Measurements from ENCODE around the gene FYCO1. TPM values are rescaled to one million over a fixed set of nuclear protein-coding genes. Genes with fewer than 3 reads are reported as not detected.
A peak's percentile ranks its signal among the peaks of the same experiment; 100 is the strongest.

FYCO1 gene
- total and polyA plus RNA-seq, 4 experiments from 2014 or later = 0.73 to 43.3 (median 26.6) TPM

DNA sequence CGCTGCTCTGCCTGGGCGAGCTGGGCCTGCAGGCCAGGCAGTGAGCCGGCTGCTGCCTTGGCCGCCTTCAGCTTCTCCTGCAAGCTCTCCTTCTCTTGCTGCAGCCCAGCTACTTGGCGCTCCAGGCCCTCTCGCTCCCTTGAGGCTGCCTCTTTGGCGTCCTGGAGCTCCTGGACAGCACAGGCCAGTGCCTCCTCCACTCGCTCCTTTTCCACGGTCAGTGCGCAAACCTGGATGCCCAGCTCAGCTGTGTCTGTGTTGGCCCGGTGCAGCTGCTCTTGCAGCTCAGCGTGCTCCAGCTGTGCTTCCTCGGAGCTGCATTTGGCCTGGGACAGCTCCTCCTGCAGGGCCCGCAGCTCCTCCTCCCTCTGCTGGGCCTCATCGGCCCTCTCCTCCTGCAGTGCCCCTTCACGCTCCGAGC lies 29.2 kb downstream of the FYCO1 start:
- no peak overlapping the region for H3K4me3 ChIP-seq (ENCODE audit: low read length in 2 of 2)
- Mint-ChIP-seq H3K4me3 (peak overlapping the region in 3 of 8 donors; percentile 26 to 47 (median 27)), H3K27ac (peak overlapping the region in 2 of 7 donors; percentile 69 to 88), H3K9me3 (no peaks in the 10 kb centered on the region), H3K27me3 (no peaks in the 10 kb centered on the region), H3K36me3 (peaks cover 79 to 80% of the 10 kb centered on the region in 2 donors), H3K4me1 (peaks cover 35 to 90% (median 68%) of the 10 kb centered on the region in 4 donors)
- ChIA-PET POLR2A (ENCODE audit: partially characterized antibody) (interaction anchor here (1.2 to 9.1 kb wide), 13 partner anchors 9 to 111 kb away, joined by 3 to 108 read pairs (median 8); partner anchors contain the start of genes CXCR6 and FYCO1), CTCF (ENCODE audit: partially characterized antibody) (interaction anchor here (0.6 to 14.1 kb wide), 10 partner anchors 8 to 663 kb away, joined by 3 to 153 read pairs (median 21); partner anchors contain the start of gene CXCR6)
- H3K36me3 ChIP-seq (ENCODE audit: insufficient read depth, low read length) = peaks cover 60% of the 10 kb centered on the region
- DNase-seq = no peak
- H3K27me3 ChIP-seq (ENCODE audit: insufficient read depth, low read length) = no peaks in the 10 kb centered on the region
- no peak overlapping the region for H3K27ac ChIP-seq (ENCODE audit: low read depth, low read length)
- intact Hi-C loops (cut with micrococcal nuclease) = no loop called here
- no peaks in the 10 kb centered on the region for H3K9me3 ChIP-seq (ENCODE audit: control insufficient read depth in 1 of 2, low read length in 2 of 2)
- peaks cover 74% of the 10 kb centered on the region for H3K4me1 ChIP-seq (ENCODE audit: insufficient read depth, low read length)

DNA sequence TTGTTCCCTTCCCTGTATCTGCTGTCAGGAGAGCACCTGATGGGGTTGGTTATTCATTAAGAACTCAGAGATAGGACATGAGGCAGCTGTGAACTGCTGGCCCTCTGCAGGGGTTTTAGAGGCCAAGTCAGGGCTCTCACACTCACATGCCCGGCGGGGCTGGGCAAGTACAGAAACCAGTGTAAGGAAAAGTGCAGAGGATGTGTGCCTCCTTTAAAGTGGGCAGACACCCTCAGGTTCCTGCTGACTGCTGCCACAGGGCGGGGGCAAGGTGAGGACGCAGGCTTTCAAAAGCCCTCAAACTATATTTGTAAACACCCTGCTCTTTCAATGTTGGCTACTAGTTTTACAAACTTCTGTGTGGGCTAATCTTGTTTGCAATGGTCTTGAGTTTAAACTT lies 30.0 kb downstream of the FYCO1 start:
- no peak overlapping the region for H3K27ac ChIP-seq (ENCODE audit: low read depth, low read length)
- Mint-ChIP-seq H3K36me3 (peaks cover 79 to 82% of the 10 kb centered on the region in 2 donors), H3K9me3 (no peaks in the 10 kb centered on the region), H3K4me3 (peak overlapping the region; percentile 60 to 78 (median 70)), H3K27me3 (no peaks in the 10 kb centered on the region), H3K27ac (peak overlapping the region; percentile 68 to 91 (median 84)), H3K4me1 (peaks cover 35 to 90% (median 68%) of the 10 kb centered on the region in 4 donors)
- H3K4me1 ChIP-seq (ENCODE audit: insufficient read depth, low read length) = peaks cover 71% of the 10 kb centered on the region
- H3K9me3 ChIP-seq (ENCODE audit: control insufficient read depth in 1 of 2, low read length in 2 of 2) = no peaks in the 10 kb centered on the region
- H3K27me3 ChIP-seq (ENCODE audit: insufficient read depth, low read length) = no peaks in the 10 kb centered on the region
- POLR2A ChIA-PET (ENCODE audit: partially characterized antibody) = interaction anchor here (0.7 to 9.1 kb wide), 13 partner anchors 9 to 112 kb away, joined by 3 to 108 read pairs (median 8); partner anchors contain the start of genes CXCR6 and FYCO1
- intact Hi-C loops (cut with micrococcal nuclease) = loop anchor here (1.0 kb wide), 3 partner anchors 11 to 114 kb away; partner anchors contain the start of gene CXCR6
- DNase-seq = peak; percentile 36 to 55 (median 43)
- peak overlapping the region in 1 of 2 donors; percentile 11 for H3K4me3 ChIP-seq (ENCODE audit: low read length in 2 of 2)
- CTCF ChIA-PET (ENCODE audit: partially characterized antibody) = interaction anchor here (0.9 to 14.1 kb wide), 11 partner anchors 11 to 404 kb away, joined by 3 to 153 read pairs (median 11); partner anchors contain the start of gene CXCR6
- H3K36me3 ChIP-seq (ENCODE audit: insufficient read depth, low read length) = peaks cover 64% of the 10 kb centered on the region

DNA sequence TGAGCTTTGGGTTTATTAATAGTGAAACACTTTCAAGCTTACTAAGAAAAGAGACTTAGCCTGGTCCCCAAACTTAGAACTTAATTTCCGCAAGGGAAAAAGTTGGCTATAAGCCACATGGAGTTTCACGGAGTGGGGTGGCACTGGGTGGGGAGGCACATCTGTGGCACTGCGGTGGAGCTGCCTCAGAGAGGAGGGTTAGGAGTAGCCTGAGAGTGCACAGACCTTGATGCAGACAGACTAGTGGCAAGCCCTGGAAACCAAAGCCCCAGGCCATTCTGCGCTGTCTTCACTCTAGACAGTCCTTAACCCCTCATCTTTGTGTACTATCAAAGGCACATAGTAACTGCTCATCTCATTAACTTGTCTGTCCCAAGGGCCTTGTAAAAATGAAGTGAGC lies 30.4 kb downstream of the FYCO1 start:
- POLR2A ChIA-PET (ENCODE audit: partially characterized antibody) = interaction anchor here (0.7 to 9.1 kb wide), 12 partner anchors 9 to 112 kb away, joined by 3 to 108 read pairs (median 10); partner anchors contain the start of genes CXCR6 and FYCO1
- intact Hi-C loops (cut with micrococcal nuclease) = loop anchor here (1.0 kb wide), 3 partner anchors 11 to 114 kb away; partner anchors contain the start of gene CXCR6
- peaks cover 79 to 83% of the 10 kb centered on the region in 2 donors for H3K36me3 Mint-ChIP-seq
- peak overlapping the region; percentile 68 to 91 (median 84) for H3K27ac Mint-ChIP-seq
- DNase-seq = no peak
- CTCF ChIA-PET (ENCODE audit: partially characterized antibody) = interaction anchor here (0.9 to 14.1 kb wide), 12 partner anchors 9 to 405 kb away, joined by 3 to 153 read pairs (median 8); partner anchors contain the start of gene CXCR6
- no peaks in the 10 kb centered on the region for H3K27me3 Mint-ChIP-seq
- Histone ChIP-seq H3K9me3 (ENCODE audit: control insufficient read depth in 1 of 2, low read length in 2 of 2) (no peaks in the 10 kb centered on the region), H3K27me3 (ENCODE audit: insufficient read depth, low read length) (no peaks in the 10 kb centered on the region), H3K36me3 (ENCODE audit: insufficient read depth, low read length) (peaks cover 66% of the 10 kb centered on the region), H3K27ac (ENCODE audit: low read depth, low read length) (peak overlapping the region; percentile 26), H3K4me1 (ENCODE audit: insufficient read depth, low read length) (peaks cover 71% of the 10 kb centered on the region), H3K4me3 (ENCODE audit: low read length in 2 of 2) (peak overlapping the region in 1 of 2 donors; percentile 11)
- H3K4me1 Mint-ChIP-seq = peaks cover 35 to 87% (median 65%) of the 10 kb centered on the region in 4 donors
- peak overlapping the region in 7 of 8 donors; percentile 60 to 78 (median 70) for H3K4me3 Mint-ChIP-seq
- H3K9me3 Mint-ChIP-seq = no peaks in the 10 kb centered on the region

DNA sequence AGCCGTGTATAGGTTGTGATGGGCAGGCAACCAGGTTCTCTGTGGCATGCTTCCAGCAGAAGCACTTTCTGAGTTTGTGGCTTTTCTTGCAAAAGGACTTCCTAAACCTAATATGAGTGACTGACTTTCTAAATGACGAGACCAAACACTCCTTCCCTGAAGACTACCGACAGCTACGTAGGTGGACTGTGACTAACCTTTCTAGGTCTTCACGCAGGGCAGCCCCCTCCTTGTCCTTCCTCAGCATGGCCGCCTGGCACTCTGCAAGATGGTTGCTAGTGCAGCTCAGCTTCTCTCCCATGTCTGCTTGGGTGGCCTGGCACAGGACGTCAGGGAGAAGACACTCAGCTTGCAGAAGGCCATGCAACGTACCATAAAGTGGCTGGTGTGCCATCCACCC lies 31.5 kb downstream of the FYCO1 start:
- ChIA-PET POLR2A (ENCODE audit: partially characterized antibody) (interaction anchor here (4.2 to 9.1 kb wide), 6 partner anchors 11 to 113 kb away, joined by 16 to 108 read pairs (median 70); partner anchors contain the start of genes CXCR6 and FYCO1), CTCF (ENCODE audit: partially characterized antibody) (interaction anchor here (0.8 to 14.1 kb wide), 8 partner anchors 12 to 121 kb away, joined by 3 to 153 read pairs (median 34); partner anchors contain the start of gene CXCR6)
- Histone ChIP-seq H3K27ac (ENCODE audit: low read depth, low read length) (peak overlapping the region; percentile 26), H3K27me3 (ENCODE audit: insufficient read depth, low read length) (no peaks in the 10 kb centered on the region), H3K4me3 (ENCODE audit: low read length in 2 of 2) (no peak overlapping the region), H3K4me1 (ENCODE audit: insufficient read depth, low read length) (peaks cover 64% of the 10 kb centered on the region), H3K36me3 (ENCODE audit: insufficient read depth, low read length) (peaks cover 66% of the 10 kb centered on the region), H3K9me3 (ENCODE audit: control insufficient read depth in 1 of 2, low read length in 2 of 2) (no peaks in the 10 kb centered on the region)
- Mint-ChIP-seq H3K4me1 (peaks cover 35 to 81% (median 61%) of the 10 kb centered on the region in 4 donors), H3K36me3 (peaks cover 78 to 86% of the 10 kb centered on the region in 2 donors), H3K27me3 (no peaks in the 10 kb centered on the region), H3K9me3 (no peaks in the 10 kb centered on the region), H3K27ac (peak overlapping the region; percentile 41 to 88 (median 75)), H3K4me3 (peak overlapping the region in 6 of 8 donors; percentile 11 to 73 (median 38))
- peak in 1 of 5 donors; percentile 60 for DNase-seq
- intact Hi-C loops (cut with micrococcal nuclease) = no loop called here

DNA sequence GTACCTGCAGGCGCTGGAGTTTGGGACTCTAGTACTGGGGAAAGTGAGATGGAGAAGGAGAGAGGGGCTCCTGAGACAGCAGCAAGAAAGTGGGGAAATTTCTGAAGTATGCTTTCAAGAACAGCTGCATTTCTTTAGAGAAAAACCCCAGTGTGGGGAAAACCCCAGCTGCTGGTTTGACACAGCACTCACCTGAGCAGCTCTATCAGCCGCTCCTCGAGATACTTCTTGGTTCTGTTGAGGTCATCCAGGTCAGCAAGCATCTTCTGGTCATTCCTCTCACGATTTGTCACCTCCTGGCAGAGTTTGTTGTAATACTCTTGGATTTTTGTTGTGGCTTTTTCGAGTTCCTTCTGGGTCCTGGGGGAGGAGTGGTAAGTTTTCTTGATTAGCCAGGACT lies 33.6 kb downstream of the FYCO1 start:
- no peaks in the 10 kb centered on the region for H3K27me3 Mint-ChIP-seq
- Histone ChIP-seq H3K4me3 (ENCODE audit: low read length in 2 of 2) (no peak overlapping the region), H3K27ac (ENCODE audit: low read depth, low read length) (no peak overlapping the region), H3K27me3 (ENCODE audit: insufficient read depth, low read length) (no peaks in the 10 kb centered on the region), H3K36me3 (ENCODE audit: insufficient read depth, low read length) (peaks cover 66% of the 10 kb centered on the region), H3K4me1 (ENCODE audit: insufficient read depth, low read length) (peaks cover 62% of the 10 kb centered on the region), H3K9me3 (ENCODE audit: control insufficient read depth in 1 of 2, low read length in 2 of 2) (no peaks in the 10 kb centered on the region)
- POLR2A ChIA-PET (ENCODE audit: partially characterized antibody) = interaction anchor here (0.8 to 9.1 kb wide), 10 partner anchors 11 to 106 kb away, joined by 3 to 108 read pairs (median 4); partner anchors contain the start of genes CXCR6 and FYCO1
- no peaks in the 10 kb centered on the region for H3K9me3 Mint-ChIP-seq
- intact Hi-C loops (cut with micrococcal nuclease) = no loop called here
- H3K4me1 Mint-ChIP-seq = peaks cover 37 to 72% (median 62%) of the 10 kb centered on the region in 4 donors
- DNase-seq = peak in 2 of 5 donors; percentile 14 to 69
- H3K36me3 Mint-ChIP-seq = peaks cover 76 to 87% of the 10 kb centered on the region in 2 donors
- peak overlapping the region; percentile 55 to 88 (median 76) for H3K27ac Mint-ChIP-seq
- peak overlapping the region in 4 of 8 donors; percentile 31 to 62 (median 44) for H3K4me3 Mint-ChIP-seq
- CTCF ChIA-PET (ENCODE audit: partially characterized antibody) = interaction anchor here (2.5 to 14.1 kb wide), 3 partner anchors 11 to 116 kb away, joined by 12 to 153 read pairs (median 153); partner anchors contain the start of gene CXCR6

DNA sequence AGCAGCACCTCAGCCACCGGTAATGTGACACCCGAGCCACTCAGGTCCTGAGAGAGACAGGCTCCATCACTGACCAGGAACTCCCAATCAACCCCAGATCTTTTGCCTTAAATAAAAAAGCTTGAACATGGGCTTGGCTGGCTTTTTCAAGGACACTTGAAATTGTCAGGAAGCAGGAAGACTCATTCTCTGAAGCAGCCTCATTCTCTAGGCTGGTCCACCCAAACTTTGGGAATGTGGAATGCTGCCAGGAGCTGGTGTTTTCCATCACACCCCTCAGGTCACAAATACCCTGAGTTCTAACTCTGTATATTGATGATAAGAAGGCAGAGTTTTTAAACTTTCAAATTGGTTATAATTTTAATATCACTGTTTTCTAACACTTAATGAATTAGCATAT lies 35.3 kb downstream of the FYCO1 start:
- Mint-ChIP-seq H3K36me3 (peaks cover 80 to 93% of the 10 kb centered on the region in 2 donors), H3K27ac (peak overlapping the region in 1 of 7 donors; percentile 23), H3K4me1 (peaks cover 24 to 64% (median 50%) of the 10 kb centered on the region in 4 donors), H3K27me3 (no peaks in the 10 kb centered on the region), H3K9me3 (no peaks in the 10 kb centered on the region), H3K4me3 (no peak overlapping the region)
- ChIA-PET CTCF (ENCODE audit: partially characterized antibody) (interaction anchor here (2.0 to 14.1 kb wide), 3 partner anchors 9 to 118 kb away, joined by 9 to 153 read pairs (median 153); partner anchors contain the start of gene CXCR6), POLR2A (ENCODE audit: partially characterized antibody) (interaction anchor here (1.1 to 9.1 kb wide), 3 partner anchors 14 to 19 kb away, joined by 3 to 108 read pairs (median 90); partner anchors contain the start of gene CXCR6)
- DNase-seq = no peak
- Histone ChIP-seq H3K27ac (ENCODE audit: low read depth, low read length) (no peak overlapping the region), H3K9me3 (ENCODE audit: control insufficient read depth in 1 of 2, low read length in 2 of 2) (no peaks in the 10 kb centered on the region), H3K4me1 (ENCODE audit: insufficient read depth, low read length) (peaks cover 44% of the 10 kb centered on the region), H3K27me3 (ENCODE audit: insufficient read depth, low read length) (no peaks in the 10 kb centered on the region), H3K36me3 (ENCODE audit: insufficient read depth, low read length) (peaks cover 65% of the 10 kb centered on the region), H3K4me3 (ENCODE audit: low read length in 2 of 2) (no peak overlapping the region)
- intact Hi-C loops (cut with micrococcal nuclease) = no loop called here
